Neuronal stem cell (in vitro differentiated cells): ENCODE measurements around the gene PDZD2.

Experiments used
- DNase-seq: peaks from one replicate; pipeline ENCODE4 v3.0.0-alpha.2; 2013; ENCODE audit warnings: low spot score
- H2AFZ ChIP-seq: one replicate; pipeline ENCODE4 v1.6.1; 2013; ENCODE audit warnings: mild to moderate bottlenecking, low read length, inconsistent platforms
- H2AK5ac ChIP-seq: 2 replicates; pipeline ENCODE4 v1.6.1; 2013; ENCODE audit warnings: low read depth, mild to moderate bottlenecking, inconsistent platforms, low read length, moderate library complexity, mixed read lengths
- H2BK120ac ChIP-seq: 2 replicates; pipeline ENCODE4 v1.6.1; 2013; ENCODE audit warnings: low read depth, mild to moderate bottlenecking, inconsistent platforms, low read length, moderate library complexity, mixed read lengths
- H2BK12ac ChIP-seq: one replicate; pipeline ENCODE4 v1.6.1; 2013; ENCODE audit warnings: low read length, inconsistent platforms
- H2BK15ac ChIP-seq: 2 replicates; pipeline ENCODE4 v1.6.1; 2013; ENCODE audit warnings: mild to moderate bottlenecking, low read length, inconsistent platforms, mixed read lengths
- H2BK5ac ChIP-seq: one replicate; pipeline ENCODE4 v1.6.1; 2013; ENCODE audit warnings: inconsistent platforms, mild to moderate bottlenecking, low read length, moderate library complexity
- H3K14ac ChIP-seq: one replicate; pipeline ENCODE4 v1.6.1; 2013; ENCODE audit warnings: low read length, inconsistent platforms
- H3K18ac ChIP-seq: 2 replicates; pipeline ENCODE4 v1.6.1; 2013; ENCODE audit warnings: low read length, inconsistent platforms
- H3K23ac ChIP-seq: 2 replicates; pipeline ENCODE4 v1.6.1; 2013; ENCODE audit warnings: low read depth, mild to moderate bottlenecking, mixed read lengths, low read length, inconsistent platforms; ENCODE audit not compliant: poor library complexity
- H3K27ac ChIP-seq: replicated peaks from 3 replicates; pipeline ENCODE4 v1.5.1; 2013; ENCODE audit warnings: low read length, inconsistent platforms
- H3K27me3 ChIP-seq, 3 experiments: 2 replicates each; pipeline ENCODE4 v1.6.1; 2013; ENCODE audit warnings: low read length in 3 of 3, mild to moderate bottlenecking in 2 of 3, inconsistent platforms in 1 of 3, low read depth in 1 of 3, mixed read lengths in 1 of 3, moderate library complexity in 1 of 3; ENCODE audit not compliant: control insufficient read depth in 3 of 3, insufficient read depth in 3 of 3
- H3K36me3 ChIP-seq, 2 donors: replicated peaks in 1 of 2; 2 replicates each; pipeline ENCODE4 v1.6.1; 2013; ENCODE audit warnings: low read length in 2 of 2; ENCODE audit not compliant: control insufficient read depth in 2 of 2, insufficient read depth in 2 of 2
- H3K4ac ChIP-seq: 2 replicates; pipeline ENCODE4 v1.6.1; 2013; ENCODE audit warnings: inconsistent platforms, mild to moderate bottlenecking, low read length, moderate library complexity
- H3K4me1 ChIP-seq, 2 donors: 1 replicate in 1 of 2; 2 replicates in 1 of 2; pipeline ENCODE4 v1.6.1; 2013; ENCODE audit warnings: low read length in 2 of 2, low read depth in 1 of 2; ENCODE audit not compliant: control insufficient read depth in 2 of 2, insufficient read depth in 1 of 2
- H3K4me2 ChIP-seq: one replicate; pipeline ENCODE4 v1.6.1; 2013; ENCODE audit warnings: mild to moderate bottlenecking, low read length, inconsistent platforms; ENCODE audit not compliant: insufficient read depth, poor library complexity, severe bottlenecking
- H3K4me3 ChIP-seq, 2 donors: 2 replicates each; pipeline ENCODE4 v1.5.1; 2013; ENCODE audit warnings: low read length in 2 of 2, mild to moderate bottlenecking in 2 of 2, inconsistent platforms in 1 of 2, moderate library complexity in 1 of 2
- H3K79me1 ChIP-seq: one replicate; pipeline ENCODE4 v1.6.1; 2013; ENCODE audit warnings: low read depth, mild to moderate bottlenecking, inconsistent platforms, low read length, moderate library complexity
- H3K9ac ChIP-seq: one replicate; pipeline ENCODE4 v1.6.1; 2013; ENCODE audit warnings: mild to moderate bottlenecking, low read depth, low read length, inconsistent platforms; ENCODE audit not compliant: poor library complexity
- H3K9me3 ChIP-seq, 2 donors: replicated peaks in 1 of 2; 2 replicates each; pipeline versions ENCODE3 to v1.6.1; 2013; ENCODE audit warnings: low read length in 2 of 2, mild to moderate bottlenecking in 2 of 2, inconsistent platforms in 1 of 2, low read depth in 1 of 2, mixed read lengths in 1 of 2, moderate library complexity in 1 of 2; ENCODE audit not compliant: control insufficient read depth in 2 of 2, insufficient read depth in 1 of 2
- H4K8ac ChIP-seq: one replicate; pipeline ENCODE4 v1.6.1; 2013; ENCODE audit warnings: low read depth, mild to moderate bottlenecking, inconsistent platforms, low read length, moderate library complexity
- H4K91ac ChIP-seq: one replicate; pipeline ENCODE4 v1.6.1; 2013; ENCODE audit warnings: low read length, low read depth, mild to moderate bottlenecking, inconsistent platforms; ENCODE audit not compliant: poor library complexity
- WGBS, 2 donors: extraction: QIAGEN DNeasy Blood & Tissue Kit; methylation state at CpG; one replicate each; pipeline ENCODE4 v1.1.7; 2013; ENCODE audit warnings: missing lambda C conversion rate in 2 of 2, mixed read lengths in 1 of 2; ENCODE audit not compliant: insufficient read length in 2 of 2, insufficient replicate concordance in 1 of 2; ENCODE audit errors: extremely low coverage in 2 of 2; 5-methylcytosine and 5-hydroxymethylcytosine counted together

The PDZD2 gene

DNA sequence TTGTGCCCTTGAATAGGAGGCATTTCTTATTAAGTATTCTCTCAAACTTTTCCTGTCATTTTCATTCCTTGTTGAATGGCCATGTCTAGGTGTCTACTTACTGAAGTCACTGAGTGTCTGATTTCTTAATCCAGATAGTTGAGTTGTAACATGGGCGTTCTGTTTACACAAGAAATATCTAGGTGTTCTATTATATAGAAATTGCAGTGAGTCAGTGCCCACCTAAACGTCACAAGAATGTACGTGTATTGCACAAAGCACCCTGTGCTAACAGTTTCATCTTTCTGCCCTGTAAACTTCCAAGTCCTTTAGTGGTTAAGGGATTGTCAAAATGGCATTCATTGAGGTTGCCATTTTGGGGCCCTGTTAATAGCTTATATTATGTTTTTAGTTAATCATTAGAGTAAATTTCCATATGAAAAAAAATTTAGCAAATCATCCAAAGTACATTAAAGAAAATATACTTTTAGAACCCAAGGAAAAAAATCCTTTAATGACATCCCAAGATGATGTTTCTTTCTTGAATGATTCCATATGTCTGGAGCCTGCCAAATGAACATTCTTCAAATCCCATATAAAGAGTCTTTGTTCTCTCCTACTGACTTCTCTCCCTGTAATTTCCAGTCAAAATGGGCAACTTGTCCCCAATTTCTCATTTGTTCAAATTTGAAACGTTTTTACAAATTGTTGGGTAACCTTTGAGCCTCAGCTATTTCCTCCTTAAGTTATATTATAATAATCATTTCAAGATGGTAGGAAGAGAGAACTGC lies 421.0 kb downstream of the PDZD2 start:
- no peaks in the 10 kb centered on the region for H3K4me1 ChIP-seq
- no peak overlapping the region for H3K4ac ChIP-seq
- H3K36me3 ChIP-seq, result peaks cover 0 to 3% of the 10 kb centered on the region in 2 donors
- no peak overlapping the region for H3K27ac ChIP-seq
- no peak overlapping the region for H2BK120ac ChIP-seq
- no peak overlapping the region for H2AK5ac ChIP-seq
- no peak for DNase-seq
- no peak overlapping the region for H3K18ac ChIP-seq
- no peak overlapping the region for H2BK5ac ChIP-seq
- no peak overlapping the region for H4K91ac ChIP-seq
- no peak overlapping the region for H3K4me2 ChIP-seq
- WGBS, 2 donors, result no CpG with 5 or more reads among the region's 4 CpGs
- no peaks in the 10 kb centered on the region for H3K27me3 ChIP-seq
- no peak overlapping the region for H3K14ac ChIP-seq
- H2BK12ac ChIP-seq, result no peak overlapping the region
- no peak overlapping the region for H4K8ac ChIP-seq
- H3K23ac ChIP-seq, result no peak overlapping the region
- H3K4me3 ChIP-seq, result no peak overlapping the region
- no peaks in the 10 kb centered on the region for H3K79me1 ChIP-seq
- peaks cover 0 to 9% of the 10 kb centered on the region in 2 donors for H3K9me3 ChIP-seq
- no peak overlapping the region for H3K9ac ChIP-seq
- H2BK15ac ChIP-seq, result no peak overlapping the region
- H2AFZ ChIP-seq, result no peak overlapping the region

DNA sequence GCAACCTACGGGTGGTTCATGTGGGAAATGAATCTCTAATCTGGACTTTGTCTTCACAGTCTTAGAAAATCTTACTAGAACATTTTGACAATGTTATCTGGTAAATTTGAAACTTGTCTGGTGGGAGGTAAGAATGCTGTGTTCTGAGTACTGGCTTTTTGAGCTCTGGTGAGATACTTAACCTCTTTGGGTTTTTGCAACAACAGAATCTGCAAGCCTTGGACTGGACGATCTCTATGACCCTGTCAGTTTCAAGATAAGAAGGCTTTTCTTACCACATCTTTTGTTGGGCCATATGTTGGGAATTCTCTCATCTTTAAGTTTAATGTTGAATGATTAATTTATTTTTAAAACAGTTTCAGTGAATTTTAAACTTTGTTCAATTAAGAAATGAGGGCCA lies 422.3 kb downstream of the PDZD2 start:
- peaks cover 0 to 3% of the 10 kb centered on the region in 2 donors for H3K36me3 ChIP-seq
- WGBS, 2 donors, result no CpG with 5 or more reads among the region's 2 CpGs
- no peak overlapping the region for H2BK5ac ChIP-seq
- H2AK5ac ChIP-seq, result no peak overlapping the region
- H3K23ac ChIP-seq, result no peak overlapping the region
- no peak overlapping the region for H4K91ac ChIP-seq
- no peaks in the 10 kb centered on the region for H3K27me3 ChIP-seq
- peaks cover 0 to 9% of the 10 kb centered on the region in 2 donors for H3K9me3 ChIP-seq
- no peaks in the 10 kb centered on the region for H3K79me1 ChIP-seq
- H3K14ac ChIP-seq, result no peak overlapping the region
- H2BK12ac ChIP-seq, result no peak overlapping the region
- H3K4me3 ChIP-seq, result no peak overlapping the region
- no peak overlapping the region for H2BK120ac ChIP-seq
- H2AFZ ChIP-seq, result no peak overlapping the region
- H3K9ac ChIP-seq, result no peak overlapping the region
- no peak overlapping the region for H2BK15ac ChIP-seq
- H3K4ac ChIP-seq, result no peak overlapping the region
- no peak overlapping the region for H4K8ac ChIP-seq
- H3K4me2 ChIP-seq, result no peak overlapping the region
- no peak overlapping the region for H3K18ac ChIP-seq
- no peak for DNase-seq
- no peaks in the 10 kb centered on the region for H3K4me1 ChIP-seq
- H3K27ac ChIP-seq, result no peak overlapping the region

DNA sequence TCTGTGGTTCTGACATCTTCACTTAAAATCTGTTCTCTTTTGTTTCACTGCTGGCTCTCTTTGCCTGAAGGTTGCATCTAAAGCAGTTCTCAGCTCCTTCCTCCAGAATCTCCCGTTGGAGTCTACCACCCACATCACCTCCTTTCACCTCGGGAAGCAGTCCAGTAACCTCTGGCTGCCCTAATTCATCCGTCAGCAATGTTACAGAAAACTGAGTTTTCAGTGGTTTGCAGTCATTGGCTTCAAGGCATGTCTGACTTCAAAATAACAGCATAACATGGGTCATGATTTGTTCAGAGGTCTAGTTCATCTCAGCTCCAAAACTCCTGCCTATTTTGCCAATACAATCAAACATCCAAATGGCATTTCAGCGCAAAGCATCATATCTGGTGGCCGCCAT lies 427.5 kb downstream of the PDZD2 start:
- no CpG with 5 or more reads among the region's 5 CpGs for WGBS, 2 donors
- H2BK120ac ChIP-seq, result no peak overlapping the region
- no peak overlapping the region for H2BK12ac ChIP-seq

GRCh38 chr5:32067774-32068470 lies 429.0 kb downstream of the PDZD2 start:
- Histone ChIP-seq H2AK5ac (no peak overlapping the region), H3K27me3 (no peaks in the 10 kb centered on the region), H4K8ac (no peak overlapping the region), H3K79me1 (no peaks in the 10 kb centered on the region), H3K4me1 (no peaks in the 10 kb centered on the region), H3K4me3 (no peak overlapping the region), H2BK120ac (no peak overlapping the region), H3K4ac (no peak overlapping the region), H3K36me3 (no peaks in the 10 kb centered on the region), H3K9me3 (peaks cover 0 to 3% of the 10 kb centered on the region in 2 donors), H4K91ac (no peak overlapping the region), H2BK12ac (no peak overlapping the region), H3K14ac (no peak overlapping the region), H2BK5ac (no peak overlapping the region), H3K27ac (no peak overlapping the region), H2AFZ (no peak overlapping the region), H3K9ac (no peak overlapping the region), H2BK15ac (no peak overlapping the region), H3K4me2 (no peak overlapping the region), H3K18ac (no peak overlapping the region), H3K23ac (no peak overlapping the region)
- no CpG with 5 or more reads among the region's 5 CpGs for WGBS, 2 donors
- no peak for DNase-seq

More for the DNA sequence above, 427.5 kb downstream of the PDZD2 start:
- Histone ChIP-seq H3K9me3 (peaks cover 0 to under 1% of the 10 kb centered on the region in 2 donors), H2AK5ac (no peak overlapping the region), H3K4ac (no peak overlapping the region), H3K9ac (no peak overlapping the region), H3K27me3 (no peaks in the 10 kb centered on the region), H3K14ac (no peak overlapping the region), H3K4me1 (no peaks in the 10 kb centered on the region), H3K23ac (no peak overlapping the region), H2AFZ (no peak overlapping the region), H4K91ac (no peak overlapping the region), H3K4me3 (no peak overlapping the region), H2BK5ac (no peak overlapping the region), H3K36me3 (peaks cover 0 to 3% of the 10 kb centered on the region in 2 donors), H3K18ac (no peak overlapping the region), H4K8ac (no peak overlapping the region), H3K4me2 (no peak overlapping the region), H2BK15ac (no peak overlapping the region), H3K27ac (no peak overlapping the region), H3K79me1 (no peaks in the 10 kb centered on the region)
- no peak for DNase-seq
